SHP77 treated with DMSO at 0.1 percent for 48 hours (cell line): Measurements from ENCODE around the gene APOC1.
A peak's percentile ranks its signal among the peaks of the same experiment; 100 is the strongest.
"Not testable (repeated sequence)": the region's sequence is repeated elsewhere in the genome, so short reads cannot be mapped to it uniquely, and the experiment has no call there.

Experiments used
- DNase-seq: peaks from one replicate; lab custom pipeline; 2025; lab: John Stamatoyannopoulos, UW

The APOC1 gene

DNA sequence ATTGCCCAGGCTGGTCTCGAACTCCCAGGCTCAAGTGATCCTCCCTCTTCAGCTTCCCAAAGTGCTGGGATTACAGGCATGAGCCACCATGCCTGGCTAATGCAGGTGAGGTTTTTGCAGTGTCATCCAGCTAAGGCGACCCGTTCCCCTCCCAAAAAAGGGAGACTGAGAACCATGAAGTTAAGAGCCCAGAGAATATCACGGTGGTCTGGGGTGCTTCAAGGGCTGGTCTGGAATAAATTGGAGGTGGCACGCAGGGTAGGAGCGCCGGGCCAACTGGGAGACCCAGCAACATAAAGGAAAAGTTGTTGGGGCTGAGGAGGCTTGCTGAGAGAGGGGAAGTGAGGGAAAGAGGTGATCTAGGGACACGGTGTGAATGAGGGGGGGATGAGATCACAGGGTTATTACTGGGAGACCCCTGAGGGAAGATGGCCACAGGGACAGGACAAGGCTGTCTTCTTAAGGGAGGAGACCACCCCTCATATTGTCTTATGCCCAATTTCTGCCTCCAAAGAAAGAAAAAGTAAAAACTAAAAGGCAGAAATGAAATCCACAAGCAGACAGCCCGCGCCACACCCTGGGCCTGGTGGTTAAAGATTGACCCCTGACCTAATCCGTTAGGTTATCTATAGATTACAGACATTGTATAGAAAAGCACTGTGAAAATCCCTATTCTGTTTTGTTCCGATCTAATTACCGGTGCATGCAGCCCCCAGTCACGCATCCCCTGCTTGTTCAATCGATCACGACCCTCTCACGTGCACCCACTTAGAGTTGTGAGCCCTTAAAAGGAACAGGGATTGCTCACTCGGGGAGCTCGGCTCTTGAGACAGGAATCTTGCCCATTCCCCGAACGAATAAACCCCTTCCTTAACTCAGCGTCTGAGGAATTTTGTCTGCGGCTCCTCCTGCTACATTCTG lies 636 bp upstream of the APOC1 start:
- not testable (repeated sequence) for DNase-seq

DNA sequence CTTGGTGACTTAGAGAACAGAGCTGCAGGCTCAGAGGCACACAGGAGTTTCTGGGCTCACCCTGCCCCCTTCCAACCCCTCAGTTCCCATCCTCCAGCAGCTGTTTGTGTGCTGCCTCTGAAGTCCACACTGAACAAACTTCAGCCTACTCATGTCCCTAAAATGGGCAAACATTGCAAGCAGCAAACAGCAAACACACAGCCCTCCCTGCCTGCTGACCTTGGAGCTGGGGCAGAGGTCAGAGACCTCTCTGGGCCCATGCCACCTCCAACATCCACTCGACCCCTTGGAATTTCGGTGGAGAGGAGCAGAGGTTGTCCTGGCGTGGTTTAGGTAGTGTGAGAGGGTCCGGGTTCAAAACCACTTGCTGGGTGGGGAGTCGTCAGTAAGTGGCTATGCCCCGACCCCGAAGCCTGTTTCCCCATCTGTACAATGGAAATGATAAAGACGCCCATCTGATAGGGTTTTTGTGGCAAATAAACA lies 9.9 kb downstream of the APOC1 start:
- DNase-seq = no peak

DNA sequence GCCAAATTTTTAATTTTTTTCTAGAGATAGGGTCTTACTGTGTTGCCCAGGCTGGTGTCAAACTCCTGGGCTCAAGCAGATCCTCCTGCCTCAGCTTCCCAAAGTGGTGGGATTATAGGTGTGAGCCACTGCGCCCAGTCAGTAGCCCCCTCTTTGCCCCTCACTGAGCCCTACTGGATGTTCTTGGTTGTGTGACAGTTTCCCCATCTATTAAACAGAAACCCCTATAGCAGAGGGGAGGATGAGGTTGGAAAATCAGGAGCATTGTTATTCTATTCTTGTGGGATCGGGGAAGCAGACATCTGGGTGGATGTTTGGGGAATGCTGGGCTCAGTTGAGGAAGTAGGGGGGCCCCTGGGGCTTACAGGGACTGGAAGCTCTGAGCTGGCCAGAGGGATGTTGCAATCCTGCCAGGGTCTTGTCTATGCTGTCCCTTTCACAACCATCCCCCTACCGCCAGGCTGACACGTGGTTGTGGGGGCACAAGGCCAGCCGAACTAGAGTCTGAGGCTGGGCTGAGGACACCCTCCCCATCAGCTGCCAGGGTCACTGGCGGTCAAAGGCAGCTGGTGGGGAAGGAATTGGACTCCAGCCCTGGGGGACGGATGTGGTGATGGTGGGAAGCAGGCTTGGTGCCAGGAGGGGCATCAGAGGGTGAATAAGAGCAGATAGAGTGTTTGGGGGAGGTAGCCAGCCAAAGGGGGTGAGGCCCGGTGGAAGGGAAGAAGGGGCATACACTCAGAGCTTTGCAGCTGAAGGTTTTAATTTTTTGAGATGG lies 10.9 kb downstream of the APOC1 start:
- DNase-seq = no peak

DNA sequence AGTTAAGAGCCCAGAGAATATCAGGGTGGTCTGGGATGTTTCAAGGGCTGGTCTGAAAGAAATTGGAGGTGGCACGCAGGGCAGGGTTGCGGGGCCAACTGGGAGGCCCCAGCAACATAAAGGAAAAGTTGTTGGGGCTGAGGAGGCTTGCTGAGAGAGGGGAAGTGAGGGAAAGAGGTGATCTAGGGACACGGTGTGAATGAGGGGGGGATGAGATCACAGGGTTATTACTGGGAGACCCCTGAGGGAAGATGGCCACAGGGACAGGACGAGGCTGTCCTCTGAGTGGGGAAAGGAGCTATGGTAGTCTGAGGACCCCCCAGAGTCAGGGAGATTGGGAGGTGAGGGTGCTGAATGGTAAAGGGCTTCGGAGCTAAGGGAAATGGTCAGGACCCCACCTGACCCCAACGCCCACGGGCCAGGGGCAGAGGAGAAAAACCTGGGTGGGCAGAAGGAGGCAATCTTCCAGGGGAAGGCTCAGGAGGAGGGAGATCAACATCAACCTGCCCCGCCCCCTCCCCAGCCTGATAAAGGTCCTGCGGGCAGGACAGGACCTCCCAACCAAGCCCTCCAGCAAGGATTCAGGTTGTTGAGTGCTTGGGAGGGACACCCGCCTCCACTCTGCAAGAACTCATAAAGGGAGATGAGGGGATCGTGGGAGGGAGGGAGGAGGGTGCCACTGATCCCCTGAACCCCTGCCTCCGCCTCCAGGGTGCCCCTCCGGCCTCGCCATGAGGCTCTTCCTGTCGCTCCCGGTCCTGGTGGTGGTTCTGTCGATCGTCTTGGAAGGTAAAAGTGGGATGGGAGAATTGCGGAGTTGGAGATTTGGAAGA lies 12.1 kb downstream of the APOC1 start:
- not testable (repeated sequence) for DNase-seq

DNA sequence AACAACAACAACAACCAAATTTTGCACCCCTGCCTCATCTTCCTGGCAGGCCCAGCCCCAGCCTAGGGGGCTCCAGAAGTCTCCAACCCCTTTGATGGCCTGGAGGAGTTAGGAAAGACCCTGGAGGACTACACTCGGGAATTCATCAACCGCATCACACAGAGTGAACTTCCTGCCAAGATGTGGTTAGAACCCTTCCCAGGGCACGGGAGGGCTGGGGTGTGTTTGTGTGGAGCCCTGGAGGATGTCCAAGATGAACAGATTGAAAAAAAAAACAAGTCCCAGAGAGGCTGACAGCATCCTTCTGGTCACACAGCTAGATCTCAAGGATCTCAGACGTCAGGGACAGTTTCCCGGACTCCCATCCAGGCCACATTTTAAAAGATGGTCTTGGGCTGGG lies 13.3 kb downstream of the APOC1 start:
- DNase-seq = no peak

DNA sequence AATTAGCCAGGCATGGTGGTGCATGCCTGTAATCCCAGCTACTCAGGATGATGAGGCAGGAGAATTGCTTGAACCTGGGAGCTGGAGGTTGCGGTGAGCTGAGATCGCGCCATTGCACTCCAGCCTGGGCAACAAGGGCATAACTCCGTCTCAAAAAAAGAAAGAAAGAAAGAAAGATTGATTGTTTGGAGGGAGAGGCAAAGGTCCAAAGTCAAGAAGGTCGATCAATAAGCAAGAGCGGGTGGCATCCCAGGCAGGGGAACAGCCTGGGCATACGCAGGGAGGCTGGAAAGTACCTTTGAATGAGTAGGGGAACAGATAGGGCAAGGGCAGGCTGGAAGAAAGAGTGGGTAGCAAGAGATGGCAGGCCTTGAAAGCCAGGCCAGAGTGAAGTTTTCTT lies 15.7 kb downstream of the APOC1 start:
- DNase-seq = no peak

DNA sequence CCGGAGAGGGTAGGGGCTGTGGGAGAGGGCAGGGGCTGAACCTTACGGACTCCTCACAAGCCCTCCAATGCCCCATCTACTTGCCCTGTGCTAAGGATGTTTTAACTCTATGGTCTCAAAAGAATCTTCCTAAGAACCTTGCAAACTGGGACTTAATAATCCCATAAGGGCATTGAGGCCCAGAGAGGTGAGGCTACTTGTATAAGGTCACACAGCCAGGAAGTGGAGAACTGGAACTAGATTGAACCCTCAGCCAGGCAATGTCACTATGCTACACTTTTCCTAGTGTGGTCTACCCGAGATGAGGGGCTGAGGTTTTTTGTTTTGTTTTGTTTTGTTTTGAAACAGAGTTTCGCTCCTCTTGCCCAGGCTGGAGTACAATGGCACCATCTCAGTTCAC lies 17.1 kb downstream of the APOC1 start:
- DNase-seq = no peak

DNA sequence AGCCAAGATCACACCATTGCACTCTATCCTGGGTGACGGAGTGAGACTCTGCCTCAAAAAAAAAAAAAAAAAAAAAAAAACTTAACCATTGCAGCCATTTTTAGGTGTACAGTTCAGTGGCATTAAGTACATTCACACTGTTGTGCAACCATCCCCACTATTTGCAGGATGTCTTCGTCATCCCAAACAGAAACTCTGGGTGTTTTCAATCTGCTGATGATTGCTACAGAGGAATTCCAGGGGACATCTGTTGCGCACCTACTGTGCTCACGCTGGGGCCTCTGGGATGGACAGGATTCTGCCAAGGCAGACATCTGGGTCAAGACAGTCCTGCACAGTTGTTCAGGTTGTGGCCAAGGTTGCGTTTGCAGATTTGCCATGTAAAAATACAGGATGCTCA lies 25.3 kb downstream of the APOC1 start:
- DNase-seq = no peak

DNA sequence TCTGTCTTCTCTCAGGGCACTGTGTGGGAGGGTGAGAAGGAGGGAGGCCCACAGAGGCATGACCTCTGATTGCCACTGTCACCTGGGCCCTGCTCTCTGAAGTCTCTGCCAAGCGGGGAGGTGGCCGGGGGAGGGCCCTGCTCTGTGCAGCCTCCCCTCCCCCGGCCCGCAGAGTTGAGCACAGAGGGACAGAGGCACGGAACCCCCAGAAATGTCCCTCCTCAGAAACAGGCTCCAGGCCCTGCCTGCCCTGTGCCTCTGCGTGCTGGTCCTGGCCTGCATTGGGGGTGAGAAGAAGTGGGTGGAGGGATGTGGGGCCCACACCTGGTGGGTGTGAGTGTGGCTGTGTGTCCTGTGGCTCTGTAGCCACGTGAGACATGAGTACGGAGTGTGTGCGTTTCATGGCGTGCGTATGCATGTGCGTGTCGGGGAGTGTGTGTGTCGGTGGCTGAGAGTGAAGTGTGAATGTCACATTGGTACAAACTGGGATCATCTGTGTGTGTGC lies 27.7 kb downstream of the APOC1 start, which contains the start of gene APOC4:
TSS of gene APOC4 (plus strand) at position 171 of the 505 bp plus-strand sequence. CDS start at position 212, 41 bp downstream.
- no peak for DNase-seq

DNA sequence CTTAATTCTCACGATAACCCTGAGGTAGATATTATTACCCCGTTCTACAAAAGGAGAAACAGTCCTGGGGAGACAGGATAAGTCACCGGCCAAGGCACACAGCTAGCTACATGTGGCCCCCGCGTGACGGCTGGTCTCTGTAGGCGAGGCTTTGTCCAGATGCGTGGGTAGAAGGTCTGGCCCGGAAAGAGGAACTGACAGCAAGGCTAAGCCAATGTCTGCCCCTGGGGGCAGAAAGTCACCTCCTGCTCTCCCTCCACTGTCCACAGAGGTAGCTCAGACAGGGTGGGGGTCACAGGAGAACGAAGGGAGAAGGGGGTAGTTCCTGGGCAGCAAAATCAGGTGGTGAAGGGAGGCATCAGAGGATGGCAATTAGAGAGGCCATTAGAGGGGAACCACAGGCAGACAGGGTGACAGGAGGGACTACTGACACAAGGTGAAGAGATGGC lies 29.4 kb downstream of the APOC1 start:
- no peak for DNase-seq

DNA sequence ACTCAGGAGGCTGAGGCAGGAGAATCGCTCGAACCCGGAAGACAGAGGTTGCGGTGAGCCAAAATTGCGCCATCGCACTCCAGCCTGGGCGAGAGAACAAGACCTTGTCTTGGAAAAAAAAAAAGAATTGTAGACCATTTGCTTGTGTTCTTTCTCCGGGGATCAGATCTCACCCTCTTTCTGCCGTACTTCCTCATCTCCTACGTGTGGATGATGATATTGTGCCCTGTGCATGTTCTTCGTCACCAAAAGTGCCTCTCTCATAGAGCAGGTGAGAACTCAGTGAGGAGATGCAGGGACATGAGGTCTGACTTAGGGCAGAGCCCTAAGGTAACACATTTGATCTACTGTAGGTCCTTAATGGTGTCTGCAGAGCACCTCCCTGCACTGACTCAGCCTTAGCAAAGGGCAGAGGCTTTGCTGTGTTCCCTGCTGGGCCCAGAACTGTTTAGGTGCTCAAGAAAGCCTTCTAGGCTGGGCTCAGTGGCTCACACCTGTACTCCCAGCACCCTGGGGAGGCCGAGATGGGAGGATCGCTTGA lies 32.7 kb downstream of the APOC1 start:
- DNase-seq = no peak

DNA sequence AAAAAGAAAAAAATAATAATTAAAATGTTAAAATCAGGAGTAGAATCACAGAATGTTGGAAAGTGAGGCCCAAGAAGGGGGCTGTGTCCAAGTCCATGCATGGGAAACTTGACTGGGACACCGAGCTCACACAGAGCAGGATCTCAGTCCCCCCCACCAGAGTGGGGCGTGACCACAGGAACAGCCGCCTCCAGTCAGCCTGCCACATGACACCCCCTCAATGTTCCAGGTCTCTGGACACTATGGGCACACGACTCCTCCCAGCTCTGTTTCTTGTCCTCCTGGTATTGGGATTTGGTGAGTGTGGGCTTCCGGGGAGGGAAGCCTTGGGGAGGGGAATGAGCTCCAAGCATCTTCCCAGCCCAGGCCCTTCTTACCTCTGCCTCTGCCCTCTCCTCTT lies 33.8 kb downstream of the APOC1 start:
- DNase-seq = no peak

DNA sequence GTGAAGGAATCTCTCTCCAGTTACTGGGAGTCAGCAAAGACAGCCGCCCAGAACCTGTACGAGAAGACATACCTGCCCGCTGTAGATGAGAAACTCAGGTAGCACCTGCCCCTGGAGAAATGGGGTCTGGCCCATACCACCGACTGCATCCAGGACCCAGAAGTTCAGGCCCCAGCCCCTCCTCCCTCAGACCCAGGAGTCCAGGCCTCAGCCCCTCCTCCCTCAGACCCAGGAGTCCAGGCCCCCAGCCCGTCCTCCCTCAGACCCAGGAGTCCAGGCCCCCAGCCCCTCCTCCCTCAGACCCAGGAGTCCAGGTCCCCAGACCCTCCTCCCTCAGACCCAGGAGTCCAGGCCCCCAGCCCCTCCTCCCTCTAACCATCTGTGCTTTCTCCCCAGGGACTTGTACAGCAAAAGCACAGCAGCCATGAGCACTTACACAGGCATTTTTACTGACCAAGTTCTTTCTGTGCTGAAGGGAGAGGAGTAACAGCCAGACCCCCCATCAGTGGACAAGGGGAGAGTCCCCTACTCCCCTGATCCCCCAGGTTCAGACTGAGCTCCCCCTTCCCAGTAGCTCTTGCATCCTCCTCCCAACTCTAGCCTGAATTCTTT lies 34.5 kb downstream of the APOC1 start:
- DNase-seq = no peak

DNA sequence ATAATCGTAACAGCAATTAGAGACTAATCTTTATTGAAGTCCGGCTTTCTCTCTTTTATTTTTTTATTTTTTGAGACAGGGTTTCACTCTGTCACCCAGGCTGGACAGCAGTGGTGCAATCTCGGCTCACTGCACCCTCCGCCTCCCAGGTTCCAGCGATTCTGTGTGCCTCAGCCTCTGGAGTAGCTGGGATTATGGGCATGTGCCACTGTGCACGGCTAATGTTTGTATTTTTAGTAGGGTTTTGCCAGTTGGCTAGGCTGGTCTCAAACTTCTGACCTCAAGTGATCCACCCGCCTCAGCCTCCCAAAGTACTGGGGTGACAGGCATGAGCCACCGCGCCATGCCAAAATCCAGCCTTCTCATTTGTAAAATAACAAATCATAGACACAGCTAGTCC lies 35.1 kb downstream of the APOC1 start:
- DNase-seq = no peak

DNA sequence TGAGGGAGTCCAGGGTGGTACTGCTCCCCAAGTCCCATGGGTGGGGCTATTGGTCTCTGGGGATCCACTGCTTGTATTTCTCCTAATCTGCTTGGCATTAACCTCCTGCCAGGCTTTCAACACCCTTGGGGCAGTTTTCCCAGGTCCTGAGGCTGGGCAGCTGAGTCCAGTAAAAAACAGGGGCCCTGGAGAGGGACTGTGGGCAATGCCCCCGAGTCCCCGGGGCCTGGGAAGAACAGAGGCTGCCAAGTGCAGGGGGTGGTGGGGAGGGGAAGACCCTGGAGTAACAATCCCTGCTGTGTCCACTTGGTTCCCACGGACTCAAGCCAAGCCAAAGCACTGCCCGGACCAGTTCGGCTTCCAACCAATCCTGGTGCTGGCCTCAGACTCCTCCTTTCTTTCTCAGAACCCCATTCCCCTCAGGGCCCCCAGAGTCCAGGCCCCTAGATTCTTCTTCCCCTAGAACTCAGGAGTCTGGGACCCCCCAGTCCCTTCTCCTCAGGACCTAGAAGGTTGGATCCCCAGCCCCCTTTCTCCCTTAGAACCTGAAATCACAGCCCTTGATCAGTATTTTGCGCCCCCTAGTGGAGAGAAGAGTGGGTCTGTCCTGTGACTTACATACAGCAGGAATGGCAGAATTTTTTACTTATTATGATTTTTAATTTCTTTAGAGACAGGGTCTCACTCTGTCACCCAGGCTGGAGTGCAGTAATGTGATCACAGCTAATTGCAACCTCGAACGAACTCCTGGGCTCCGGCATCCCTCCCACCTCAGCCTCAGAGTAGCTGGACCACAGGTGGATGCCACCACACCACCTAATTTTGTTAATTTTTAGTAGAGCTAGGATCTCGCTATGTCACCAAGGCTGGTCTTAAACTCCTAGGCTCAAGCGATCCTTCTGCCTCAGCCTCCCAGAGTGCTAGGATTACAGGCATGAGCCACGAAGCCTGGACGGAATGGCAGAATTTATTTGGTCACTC lies 37.1 kb downstream of the APOC1 start:
- peak; percentile 26 for DNase-seq

DNA sequence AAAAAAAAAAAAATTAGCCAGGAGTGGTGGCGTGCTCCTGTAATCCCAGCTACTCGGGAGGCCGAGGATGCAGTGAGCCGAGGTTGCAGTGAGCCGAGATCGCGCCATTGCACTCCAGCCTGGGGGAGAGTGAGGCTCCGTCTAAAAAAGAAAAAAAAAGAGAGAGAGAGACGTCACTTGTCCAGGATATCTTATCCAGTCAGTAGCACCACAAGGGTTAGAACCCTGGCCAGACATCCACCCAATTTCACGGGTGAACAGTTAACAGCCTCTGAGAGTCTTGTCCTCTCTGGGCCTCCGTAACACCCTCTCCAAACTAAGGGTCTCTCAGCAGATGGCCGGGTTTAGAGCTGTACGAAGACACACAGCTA lies 39.9 kb downstream of the APOC1 start:
- DNase-seq = no peak

DNA sequence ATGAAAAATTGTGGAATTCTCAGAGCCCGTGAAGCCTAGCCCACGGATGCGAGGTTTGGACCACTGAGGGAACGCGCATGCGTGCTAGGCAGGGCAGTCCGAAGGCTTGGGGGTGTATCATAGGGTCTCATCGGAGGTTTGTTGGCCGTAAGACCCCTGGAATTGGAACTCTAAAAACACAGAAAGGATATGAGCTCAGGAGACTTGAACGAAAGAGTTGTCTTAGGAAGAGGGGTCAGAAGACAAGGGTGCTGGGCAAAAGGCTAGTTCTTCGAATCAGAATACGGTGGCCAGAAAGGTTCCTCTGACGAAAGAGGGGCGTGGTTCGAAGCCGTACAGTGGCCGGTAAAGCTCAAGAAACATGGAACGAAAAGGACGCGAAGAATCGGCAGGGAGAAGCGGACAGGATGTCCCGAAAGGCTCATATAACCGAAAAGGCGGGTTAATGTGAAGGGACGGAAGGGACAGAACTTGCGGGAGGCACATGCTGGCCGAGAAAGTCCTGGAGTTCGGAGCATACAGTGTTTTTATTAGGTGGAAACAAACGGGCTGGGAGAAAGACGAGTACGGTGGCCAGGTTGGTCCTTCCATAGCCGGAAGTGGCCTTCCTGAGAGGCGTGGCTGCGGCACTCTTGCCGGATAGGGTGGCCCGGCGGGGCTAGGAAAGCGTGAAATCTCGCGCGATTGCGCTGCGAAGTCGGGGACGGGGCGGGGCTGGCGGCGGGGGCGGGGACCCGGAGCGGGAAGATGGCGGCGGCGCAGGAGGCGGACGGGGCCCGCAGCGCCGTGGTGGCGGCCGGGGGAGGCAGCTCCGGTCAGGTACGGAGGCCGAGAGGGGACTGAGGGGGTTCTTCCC lies 40.5 kb downstream of the APOC1 start, which contains the start of gene CLPTM1:
TSS of gene CLPTM1 (plus strand) at position 732 of the 856 bp plus-strand sequence. CDS start at position 748, 16 bp downstream.
- peak; percentile 87 for DNase-seq
